Globus pallidus (tissue), 1 donor: ENCODE data around the gene OR13G1.
"Not testable (repeated sequence)": the region's sequence is repeated elsewhere in the genome, so short reads cannot be mapped to it uniquely, and the experiment has no call there.

ENCODE experiments used
- DNase-seq: peaks from one replicate; pipeline ENCODE4 v3.0.0-alpha.2; 2015; ENCODE audit warnings: low spot score

OR13G1 gene

GRCh38 chr1:247679639-247680038 lies at the start of gene OR13G1:
Gene OR13G1, minus strand, starts transcription at chr1:247679739. Its CDS starts 6,698 bp downstream, at chr1:247673041.
- no peak for DNase-seq

GRCh38 chr1:247721222-247721621 lies 41.7 kb upstream of the OR13G1 start:
- no peak for DNase-seq

- no peak for DNase-seq
These were observed 37.0 kb upstream of the OR13G1 start, which contains the start of gene OR6F1 for GRCh38 chr1:247716546-247716945. Gene OR6F1, minus strand, starts transcription at chr1:247716646. Its CDS starts 3,891 bp downstream, at chr1:247712755.

- DNase-seq: no peak
These were observed 34.2 kb upstream of the OR13G1 start for GRCh38 chr1:247713753-247714152.

- not testable (repeated sequence) for DNase-seq
These were observed 31.1 kb upstream of the OR13G1 start for GRCh38 chr1:247710681-247711080.

- DNase-seq: no peak
These were observed 21.8 kb upstream of the OR13G1 start for GRCh38 chr1:247701338-247701737.

GRCh38 chr1:247681288-247681897 lies 1.9 kb upstream of the OR13G1 start:
- DNase-seq: peak; percentile 42

- no peak for DNase-seq
These were observed 632 bp upstream of the OR13G1 start for GRCh38 chr1:247680171-247680570.

GRCh38 chr1:247669225-247669624 lies 10.3 kb downstream of the OR13G1 start:
- DNase-seq: no peak

- no peak for DNase-seq
These were observed 23.2 kb downstream of the OR13G1 start for GRCh38 chr1:247656221-247656875.

- DNase-seq: no peak
These were observed 26.5 kb downstream of the OR13G1 start for GRCh38 chr1:247653040-247653439.

- no peak for DNase-seq
These were observed 31.7 kb downstream of the OR13G1 start for GRCh38 chr1:247647864-247648263.

- peak; percentile 6 for DNase-seq
These were observed 32.7 kb downstream of the OR13G1 start for GRCh38 chr1:247646867-247647266.

- no peak for DNase-seq
These were observed 36.8 kb downstream of the OR13G1 start for GRCh38 chr1:247642742-247643141.

GRCh38 chr1:247639381-247639981 lies 40.1 kb downstream of the OR13G1 start:
- DNase-seq: peak; percentile 9

- no peak for DNase-seq
These were observed 40.8 kb downstream of the OR13G1 start for GRCh38 chr1:247638781-247639180.

GRCh38 chr1:247638011-247638410 lies 41.5 kb downstream of the OR13G1 start:
- no peak for DNase-seq

- DNase-seq: no peak
These were observed 51.6 kb downstream of the OR13G1 start for GRCh38 chr1:247627951-247628350.
